GM23248 (cell line): Measurements from ENCODE around the gene SFRP2.

Experiments used
- EZH2 ChIP-seq: fragments of 200-600 bp; sonication (generic); IDR thresholded peaks from 2 replicates; pipeline ENCODE4 v1.6.1; 2018; ENCODE audit warnings: antibody characterized with exemption, mild to moderate bottlenecking; ENCODE audit not compliant: insufficient read depth, poor library complexity, severe bottlenecking
- EZH2phosphoT487 ChIP-seq: fragments of 200-600 bp; sonication (generic); IDR thresholded peaks from 2 replicates; pipeline ENCODE4 v1.6.1; 2018; ENCODE audit warnings: antibody characterized with exemption, moderate library complexity, mild to moderate bottlenecking, low read depth; ENCODE audit not compliant: insufficient read depth

- TF ChIP-seq EZH2 (no peak), EZH2phosphoT487 (no peak)
Observed at GRCh38 chr4:153791746-153792617, 3.1 kb upstream of the SFRP2 start.
